Muscle layer of duodenum (tissue), 2 donors: Measurements from ENCODE around the gene CISD1.
"Not testable (repeated sequence)": the region's sequence is repeated elsewhere in the genome, so short reads cannot be mapped to it uniquely, and the experiment has no call there.

Experiments used
- H3K27ac ChIP-seq: one replicate; pipeline ENCODE4 v1.7.0; 2013; ENCODE audit warnings: mild to moderate bottlenecking, low read length
- H3K27me3 ChIP-seq: one replicate; pipeline ENCODE4 v1.7.0; 2013; ENCODE audit warnings: low read depth, mild to moderate bottlenecking, control low read depth, low read length
- H3K36me3 ChIP-seq, 2 donors: one replicate each; pipeline ENCODE4 v1.7.0; 2013; ENCODE audit warnings: low read length in 2 of 2, control low read depth in 1 of 2, mild to moderate bottlenecking in 1 of 2; ENCODE audit not compliant: insufficient read depth in 2 of 2, control insufficient read depth in 1 of 2
- H3K4me1 ChIP-seq, 2 donors: one replicate each; pipeline ENCODE4 v1.7.0; 2013; ENCODE audit warnings: low read length in 2 of 2, mild to moderate bottlenecking in 2 of 2, control low read depth in 1 of 2, moderate library complexity in 1 of 2; ENCODE audit not compliant: insufficient read depth in 2 of 2, control insufficient read depth in 1 of 2
- H3K4me3 ChIP-seq, 2 donors: one replicate each; pipeline ENCODE4 v1.7.0; 2013; ENCODE audit warnings: low read length in 2 of 2, low read depth in 1 of 2, mild to moderate bottlenecking in 1 of 2
- H3K9me3 ChIP-seq, 2 donors: one replicate each; pipeline ENCODE4 v1.7.0; 2013; ENCODE audit warnings: low read length in 2 of 2, control low read depth in 1 of 2, mild to moderate bottlenecking in 1 of 2; ENCODE audit not compliant: control insufficient read depth in 1 of 2
- donor health status: healthy.

The CISD1 gene

DNA sequence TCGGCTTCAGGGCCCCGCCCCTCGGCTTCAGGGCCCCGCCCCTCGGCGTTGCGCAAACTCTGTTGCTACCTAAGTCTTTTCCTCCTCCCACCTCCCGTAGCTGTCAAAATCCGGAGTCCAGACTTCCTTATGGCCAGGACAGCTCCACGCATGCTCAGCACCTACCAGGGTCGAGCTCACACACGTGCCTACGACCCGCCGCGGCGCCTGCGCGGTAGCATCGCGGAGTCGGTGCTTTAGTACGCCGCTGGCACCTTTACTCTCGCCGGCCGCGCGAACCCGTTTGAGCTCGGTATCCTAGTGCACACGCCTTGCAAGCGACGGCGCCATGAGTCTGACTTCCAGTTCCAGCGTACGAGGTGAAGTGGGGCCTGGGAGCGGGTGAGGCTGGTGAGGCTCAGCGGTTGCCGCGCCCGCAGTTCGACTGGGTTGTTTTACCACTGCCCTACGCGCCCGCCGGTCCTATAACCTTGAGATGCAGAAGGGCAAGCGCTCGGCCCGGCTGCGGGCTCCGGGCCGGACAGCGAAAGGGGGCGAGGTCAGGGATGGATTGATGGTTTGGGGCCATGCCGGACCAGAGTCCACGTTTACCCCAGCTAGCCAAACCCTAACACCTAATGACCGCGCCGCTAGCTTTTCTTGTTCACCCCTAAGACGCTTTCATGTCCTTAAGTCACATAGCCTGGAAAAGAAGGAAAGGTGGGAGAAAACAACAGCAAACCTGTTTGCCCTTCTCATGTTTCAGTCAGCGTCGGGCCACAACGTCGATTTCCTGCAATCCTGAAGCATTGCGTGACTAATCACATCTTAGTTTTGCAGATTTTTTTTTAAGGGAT, at the start of gene CISD1:
Gene CISD1 (plus strand): TSS at position 217 of the 836 bp plus-strand sequence. CDS start 112 bp downstream, at position 329.
- peaks cover 6 to 18% of the 10 kb centered on the region in 2 donors for H3K4me1 ChIP-seq
- H3K9me3 ChIP-seq = no peaks in the 10 kb centered on the region
- no peaks in the 10 kb centered on the region for H3K27me3 ChIP-seq
- peak within 1 kb of the TSS; percentile 90 to 94 for H3K4me3 ChIP-seq
- H3K36me3 ChIP-seq = peaks cover 0 to 15% of the 10 kb centered on the region in 2 donors
- peak within 1 kb of the TSS; percentile 93 for H3K27ac ChIP-seq

DNA sequence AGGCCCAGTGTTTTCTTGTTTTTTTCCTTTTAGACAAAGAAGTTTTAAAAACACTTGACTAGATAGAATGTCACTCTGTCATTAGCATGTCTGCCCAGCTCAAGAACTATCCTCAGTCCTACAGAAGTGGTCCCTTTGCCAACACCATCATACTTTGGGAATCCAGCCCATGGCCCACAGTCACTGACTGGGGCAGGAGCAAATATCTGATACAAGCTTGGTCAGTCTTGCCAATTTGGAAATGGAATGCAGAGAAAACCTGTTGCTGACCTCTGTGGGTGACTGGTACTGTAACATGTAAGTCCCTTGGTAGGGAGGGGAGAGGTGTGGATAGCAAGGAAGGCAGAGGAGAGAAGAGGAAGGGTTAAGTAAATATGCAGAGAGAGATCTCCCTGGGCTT, 49.1 kb upstream of the CISD1 start:
- Histone ChIP-seq H3K27ac (no peak overlapping the region), H3K27me3 (no peaks in the 10 kb centered on the region), H3K4me1 (no peaks in the 10 kb centered on the region), H3K9me3 (no peaks in the 10 kb centered on the region), H3K36me3 (peaks cover 0 to 3% of the 10 kb centered on the region in 2 donors), H3K4me3 (no peak overlapping the region)

DNA sequence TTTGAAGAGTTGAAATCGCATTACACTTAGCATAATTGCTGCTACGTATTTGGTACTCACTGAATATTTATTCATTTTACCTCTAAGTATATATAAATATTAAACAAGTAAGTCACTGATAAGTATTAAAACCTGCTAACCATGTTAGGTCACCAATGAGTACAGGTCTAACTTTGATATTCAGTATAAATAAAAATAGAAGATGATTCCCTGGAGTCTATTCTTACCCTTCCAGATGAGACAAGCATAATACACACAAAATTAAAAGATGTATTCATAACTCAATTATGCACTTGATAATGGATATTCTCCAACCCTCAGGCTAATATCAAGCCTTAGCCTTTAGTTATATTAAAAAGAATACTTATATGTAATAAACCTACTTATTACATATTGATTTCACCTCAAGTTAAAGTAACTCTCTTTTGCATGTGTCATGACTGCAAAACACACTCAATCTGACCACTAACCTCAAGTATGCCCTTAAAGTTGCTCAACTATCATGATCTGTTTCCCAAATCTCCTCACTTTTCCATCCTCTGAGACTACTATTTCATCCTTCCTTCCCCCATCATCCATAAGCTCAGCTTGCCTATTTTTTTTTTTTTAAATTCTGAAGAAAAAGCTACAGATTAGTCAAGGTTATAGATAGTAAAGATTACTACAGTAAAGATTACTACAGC, 48.1 kb upstream of the CISD1 start:
- Histone ChIP-seq H3K4me1 (no peaks in the 10 kb centered on the region), H3K36me3 (peaks cover 0 to 5% of the 10 kb centered on the region in 2 donors), H3K9me3 (no peaks in the 10 kb centered on the region), H3K27me3 (no peaks in the 10 kb centered on the region), H3K27ac (no peak overlapping the region), H3K4me3 (no peak overlapping the region)

GRCh38 chr10:58225654-58226053, 43.3 kb upstream of the CISD1 start:
- peaks cover 0 to 11% of the 10 kb centered on the region in 2 donors for H3K36me3 ChIP-seq
- H3K4me3 ChIP-seq = no peak overlapping the region
- H3K27me3 ChIP-seq = no peaks in the 10 kb centered on the region
- H3K9me3 ChIP-seq = no peaks in the 10 kb centered on the region
- H3K27ac ChIP-seq = no peak overlapping the region
- no peaks in the 10 kb centered on the region for H3K4me1 ChIP-seq

DNA sequence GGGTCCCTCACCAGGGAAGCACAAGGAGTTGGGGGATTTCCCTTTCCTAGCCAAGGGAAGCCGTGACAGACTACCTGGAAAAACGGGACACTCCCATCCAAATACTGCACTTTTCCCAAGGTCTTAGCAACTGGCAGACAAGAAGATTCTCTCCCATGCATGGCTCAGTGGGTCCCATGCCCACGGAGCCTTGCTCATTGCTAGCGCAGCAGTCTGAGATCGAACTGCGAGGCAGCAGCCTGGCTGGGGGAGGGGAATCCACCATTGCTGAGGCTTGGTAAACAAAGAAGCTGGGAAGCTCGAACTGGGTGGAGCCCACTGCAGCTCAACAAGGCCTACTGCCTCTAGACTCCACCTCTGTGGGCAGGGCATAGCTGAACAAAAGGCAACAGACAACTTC, 39.1 kb upstream of the CISD1 start:
- H3K36me3 ChIP-seq = peaks cover 0 to 14% of the 10 kb centered on the region in 2 donors
- H3K4me3 ChIP-seq, H3K9me3 ChIP-seq, H3K27me3 ChIP-seq, H3K4me1 ChIP-seq, H3K27ac ChIP-seq: not testable (repeated sequence)

GRCh38 chr10:58237014-58237834, 31.7 kb upstream of the CISD1 start:
- no peaks in the 10 kb centered on the region for H3K9me3 ChIP-seq
- H3K4me3 ChIP-seq = no peak overlapping the region
- H3K27me3 ChIP-seq = no peaks in the 10 kb centered on the region
- H3K27ac ChIP-seq = no peak overlapping the region
- peaks cover 0 to 8% of the 10 kb centered on the region in 2 donors for H3K36me3 ChIP-seq
- H3K4me1 ChIP-seq = no peaks in the 10 kb centered on the region

DNA sequence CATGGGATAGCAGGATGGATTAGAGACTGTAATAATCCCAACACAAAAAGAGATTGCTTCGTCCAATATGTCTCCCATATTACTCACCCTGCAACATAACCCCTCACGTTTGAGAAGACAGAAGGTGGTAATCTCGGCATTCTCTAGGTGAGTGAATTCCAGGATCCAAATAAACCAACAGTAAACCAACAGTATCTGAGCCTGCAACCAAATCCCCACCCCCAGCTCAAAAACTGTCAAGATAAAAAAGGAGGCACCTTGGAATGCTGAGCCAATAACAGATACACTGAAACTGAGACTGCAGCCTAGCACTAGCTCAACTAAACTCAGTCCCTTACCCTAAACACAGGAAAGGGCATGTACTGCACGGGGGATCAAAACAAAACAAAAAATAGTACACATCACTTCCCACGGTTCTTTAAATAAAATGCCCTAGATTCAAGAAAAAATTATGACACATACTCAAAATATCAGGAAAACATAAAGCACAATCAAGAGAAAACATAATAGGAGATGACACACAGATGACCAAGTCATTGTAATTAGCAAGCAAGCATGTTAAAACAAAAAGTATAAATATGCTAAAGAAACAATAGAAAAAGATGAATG, 29.3 kb upstream of the CISD1 start:
- peaks cover 0 to 8% of the 10 kb centered on the region in 2 donors for H3K36me3 ChIP-seq
- H3K27ac ChIP-seq = no peak overlapping the region
- no peaks in the 10 kb centered on the region for H3K27me3 ChIP-seq

GRCh38 chr10:58240531-58240930, 28.4 kb upstream of the CISD1 start:
- Histone ChIP-seq H3K27ac (no peak overlapping the region), H3K36me3 (peaks cover 0 to 8% of the 10 kb centered on the region in 2 donors), H3K4me3 (no peak overlapping the region), H3K9me3 (no peaks in the 10 kb centered on the region), H3K27me3 (no peaks in the 10 kb centered on the region), H3K4me1 (no peaks in the 10 kb centered on the region)

More for the DNA sequence above, 29.3 kb upstream of the CISD1 start:
- Histone ChIP-seq H3K9me3 (no peaks in the 10 kb centered on the region), H3K4me3 (no peak overlapping the region), H3K4me1 (no peaks in the 10 kb centered on the region)

DNA sequence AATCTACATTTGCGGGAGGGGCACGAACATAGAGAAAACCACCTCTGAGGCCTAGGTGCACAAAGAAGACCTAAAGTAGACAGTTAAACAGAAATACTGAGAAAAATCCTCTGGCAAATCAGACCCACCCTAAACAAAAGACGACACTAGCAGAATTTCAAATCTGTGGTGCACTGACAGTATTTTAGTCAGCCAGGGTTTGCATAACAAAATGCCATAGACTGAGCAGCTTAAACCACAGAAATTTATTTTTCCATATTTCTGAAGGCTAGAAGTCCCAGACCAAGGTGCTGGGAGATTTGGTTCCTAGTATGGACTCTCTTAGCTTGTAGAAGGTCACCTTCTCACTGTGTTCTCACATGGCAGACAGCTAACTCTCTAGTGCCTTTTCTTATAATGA, 27.6 kb upstream of the CISD1 start:
- Histone ChIP-seq H3K9me3 (no peaks in the 10 kb centered on the region), H3K27ac (no peak overlapping the region), H3K4me1 (no peaks in the 10 kb centered on the region), H3K36me3 (peaks cover 0 to 4% of the 10 kb centered on the region in 2 donors), H3K4me3 (no peak overlapping the region), H3K27me3 (no peaks in the 10 kb centered on the region)

GRCh38 chr10:58243269-58243668, 25.7 kb upstream of the CISD1 start:
- Histone ChIP-seq H3K4me1 (no peaks in the 10 kb centered on the region), H3K4me3 (no peak overlapping the region), H3K36me3 (no peaks in the 10 kb centered on the region), H3K27ac (no peak overlapping the region), H3K27me3 (no peaks in the 10 kb centered on the region), H3K9me3 (no peaks in the 10 kb centered on the region)

GRCh38 chr10:58243801-58244200, 25.2 kb upstream of the CISD1 start:
- not testable (repeated sequence) for H3K9me3 ChIP-seq, H3K27me3 ChIP-seq, H3K36me3 ChIP-seq, H3K27ac ChIP-seq, H3K4me1 ChIP-seq, H3K4me3 ChIP-seq
